Esophagus squamous epithelium (tissue), 5 donors: ENCODE data around the gene MYH1. TPM values are rescaled to one million over a fixed set of nuclear protein-coding genes. Genes with fewer than 3 reads are reported as not detected.

ENCODE experiments used
- DNase-seq: peaks from one replicate; lab custom pipeline; 2025; lab: John Stamatoyannopoulos, UW
- H3K27ac ChIP-seq, 4 donors: fragments of 200-600 bp; sonication (generic); one replicate each; pipeline ENCODE4 v1.5.1; 2016 to 2019; ENCODE audit warnings: mild to moderate bottlenecking in 1 of 4
- H3K27me3 ChIP-seq, 4 donors: fragments of 200-600 bp; sonication (generic); 1 replicate in 3 of 4; 2 replicates in 1 of 4; pipeline versions ENCODE4 v1.5.1 to v1.6.0; 2017 to 2021; ENCODE audit warnings: antibody characterized with exemption in 1 of 4
- H3K36me3 ChIP-seq, 3 donors: fragments of 200-600 bp; sonication (generic); one replicate each; pipeline ENCODE4 v1.5.1; 2016 to 2019
- H3K4me1 ChIP-seq, 3 donors: fragments of 200-600 bp; sonication (generic); one replicate each; pipeline ENCODE4 v1.5.1; 2017 to 2019
- H3K4me3 ChIP-seq, 4 donors: fragments of 200-600 bp; sonication (generic); 1 replicate in 3 of 4; 2 replicates in 1 of 4; pipeline ENCODE4 v1.5.1; 2016 to 2019; ENCODE audit warnings: mild to moderate bottlenecking in 2 of 4, moderate library complexity in 1 of 4
- H3K9me3 ChIP-seq, 3 donors: fragments of 200-600 bp; sonication (generic); one replicate each; pipeline ENCODE4 v1.5.1; 2016 to 2019
- CTCF ChIP-seq, 6 experiments: fragments of 450-650 bp in 4 of 6; fragments of 200-600 bp in 2 of 6; sonication (generic) in 2 of 6; IDR thresholded peaks; one replicate each; pipeline ENCODE4 v1.5.1; 2016 to 2019; ENCODE audit warnings: antibody characterized with exemption in 6 of 6, mild to moderate bottlenecking in 4 of 6, moderate library complexity in 4 of 6
- POLR2A ChIP-seq, 4 donors: fragments of 450-650 bp; IDR thresholded peaks; one replicate each; pipeline ENCODE4 v1.6.1; 2017; ENCODE audit warnings: antibody characterized with exemption in 4 of 4, mild to moderate bottlenecking in 4 of 4, moderate library complexity in 3 of 4
- WGBS, 2 donors: methylation state at CpG; one replicate each; pipeline ENCODE4 v1.1.5; 2018; 5-methylcytosine and 5-hydroxymethylcytosine counted together
- intact Hi-C: fragments of 100-400 bp; cut with DNase I; formaldehyde crosslinking; loops from one replicate; pipeline ENCODE4 v1.15.0; 2022
- total RNA-seq, 4 donors: library from RNA; depleted of rRNA; stranded (reverse); fragments of >200 nt; gene quantifications; one replicate each; pipeline ENCODE4 v1.1.0, GENCODE V29; 2016
- donor health status: DM: yes; HTN: yes; CAD: no.

MYH1 gene
- total RNA-seq, 4 donors from 2014 or later = not detected

DNA sequence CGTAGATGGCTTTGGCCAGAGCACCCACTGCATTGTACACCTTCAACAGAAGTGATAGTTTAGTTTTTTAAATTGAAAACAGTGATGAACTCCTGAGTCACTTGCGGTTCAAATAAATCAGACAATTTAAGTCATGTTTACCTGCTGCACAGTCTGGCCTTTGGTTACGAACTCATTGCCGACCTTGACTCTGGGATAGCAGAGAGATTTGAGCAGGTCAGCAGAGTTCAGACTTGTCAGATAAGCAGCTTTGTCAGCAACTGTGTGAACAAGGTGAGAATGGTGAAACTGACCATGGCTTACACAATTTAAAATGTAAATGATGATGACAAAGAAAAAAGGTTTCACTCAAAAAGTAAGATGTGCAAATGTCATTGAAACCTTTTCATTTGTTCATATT lies 58.3 kb downstream of the MYH1 start:
- intact Hi-C loops = no loop called here
- Histone ChIP-seq H3K4me3 (no peak overlapping the region), H3K27ac (no peak overlapping the region), H3K4me1 (no peaks in the 10 kb centered on the region), H3K9me3 (no peaks in the 10 kb centered on the region), H3K27me3 (no peaks in the 10 kb centered on the region), H3K36me3 (no peaks in the 10 kb centered on the region)
- DNase-seq = no peak
- WGBS, 2 donors = 49 to 60% methylated on average over 4 of the region's 4 CpGs
- TF ChIP-seq CTCF (IDR thresholded peaks at IDR 0.05) (no peak), POLR2A (IDR thresholded peaks at IDR 0.05) (no peak)

GRCh38 chr17:10458701-10459100 lies 59.6 kb downstream of the MYH1 start:
- WGBS, 2 donors = 48 to 52% methylated on average over 3 of the region's 3 CpGs
- TF ChIP-seq CTCF (IDR thresholded peaks at IDR 0.05) (no peak), POLR2A (IDR thresholded peaks at IDR 0.05) (no peak)
- H3K27ac ChIP-seq = no peak overlapping the region
- no peaks in the 10 kb centered on the region for H3K9me3 ChIP-seq
- intact Hi-C loops = no loop called here
- no peak overlapping the region for H3K4me3 ChIP-seq
- DNase-seq = no peak
- no peaks in the 10 kb centered on the region for H3K4me1 ChIP-seq
- H3K27me3 ChIP-seq = no peaks in the 10 kb centered on the region
- no peaks in the 10 kb centered on the region for H3K36me3 ChIP-seq

GRCh38 chr17:10457952-10458351 lies 60.4 kb downstream of the MYH1 start:
- Histone ChIP-seq H3K4me3 (no peak overlapping the region), H3K36me3 (no peaks in the 10 kb centered on the region), H3K9me3 (no peaks in the 10 kb centered on the region), H3K4me1 (no peaks in the 10 kb centered on the region), H3K27ac (no peak overlapping the region), H3K27me3 (no peaks in the 10 kb centered on the region)
- TF ChIP-seq CTCF (IDR thresholded peaks at IDR 0.05) (no peak), POLR2A (IDR thresholded peaks at IDR 0.05) (no peak)
- 12 to 14% methylated on average over 1 of the region's 1 CpG for WGBS, 2 donors
- intact Hi-C loops = no loop called here
- no peak for DNase-seq

GRCh38 chr17:10447026-10447931 lies 71.1 kb downstream of the MYH1 start:
- TF ChIP-seq POLR2A (IDR thresholded peaks at IDR 0.05) = no peak
- no peak for TF ChIP-seq CTCF (IDR thresholded peaks at IDR 0.05)
- no peak overlapping the region for H3K4me3 ChIP-seq
- H3K36me3 ChIP-seq = no peaks in the 10 kb centered on the region
- no peak for DNase-seq
- no peaks in the 10 kb centered on the region for H3K4me1 ChIP-seq
- intact Hi-C loops = loop anchor here (10.0 kb wide), 1 partner anchor 62 kb away; no protein-coding TSS in a partner anchor
- H3K27ac ChIP-seq = no peak overlapping the region
- peaks cover 0 to 4% (median 0%) of the 10 kb centered on the region in 4 donors for H3K27me3 ChIP-seq
- 53 to 59% methylated on average over 7 of the region's 7 CpGs for WGBS, 2 donors
- H3K9me3 ChIP-seq = no peaks in the 10 kb centered on the region

Other genes with a start within 250 kb of the MYH1 start
- gene MYH13, start 145.5 kb downstream of the MYH1 start, total RNA-seq = under 1 TPM in 1 of 4 donors, not detected in 3; 0.18 TPM
- gene MYH8, start 96.6 kb downstream of the MYH1 start, total RNA-seq = not detected
- gene MYH4, start 49.0 kb downstream of the MYH1 start, total RNA-seq = not detected
- gene MYH2, start 31.1 kb upstream of the MYH1 start, total RNA-seq = not detected
- gene MYH3, start 138.8 kb upstream of the MYH1 start, total RNA-seq = 1 to 10 TPM in 2 of 4 donors, under 1 TPM in 1, not detected in 1; 0.64 to 1.6 (median 1.5) TPM
- gene SCO1, start 179.0 kb upstream of the MYH1 start, total RNA-seq = 10 to 100 TPM; 15.4 to 25.6 (median 20.3) TPM
- gene ADPRM, start 179.1 kb upstream of the MYH1 start, total RNA-seq = 10 to 100 TPM in 1 of 4 donors, 1 to 10 TPM in 3; 3.3 to 11.8 (median 4.4) TPM
- gene TMEM220, start 211.5 kb upstream of the MYH1 start, total RNA-seq = 1 to 10 TPM; 1.4 to 9.5 (median 6.3) TPM